ENCODE results near the gene CCM2L.
A peak's percentile ranks its signal among the peaks of the same experiment; 100 is the strongest.

CCM2L gene

GRCh38 chr20:32007787-32008616 lies 2.2 kb upstream of the CCM2L start:
- Histone ChIP-seq H3K4me3 (ENCODE audit: low read depth in 1 of 2, low read length in 2 of 2) (no peak overlapping the region), H3K79me2 (ENCODE audit: insufficient read depth, low read length) (no peaks in the 10 kb centered on the region), H2AFZ (ENCODE audit: low read depth, low read length) (no peak overlapping the region), H3K9ac (ENCODE audit: low read depth, low read length) (no peak overlapping the region), H3K4me2 (ENCODE audit: insufficient read depth, low read length) (no peak overlapping the region), H3K27me3 (ENCODE audit: insufficient read depth, low read length, poor library complexity) (peaks cover 4% of the 10 kb centered on the region), H3K27ac (ENCODE audit: low read length) (no peak overlapping the region), H4K20me1 (ENCODE audit: insufficient read depth, low read length) (peaks cover 2% of the 10 kb centered on the region; the same call in 1 of the 2 replicates), H3K9me3 (ENCODE audit: insufficient read depth, low read length, severe bottlenecking) (no peaks in the 10 kb centered on the region), H3K36me3 (ENCODE audit: insufficient read depth, low read length) (no peaks in the 10 kb centered on the region), H3K4me1 (ENCODE audit: insufficient read depth, low read length) (no peaks in the 10 kb centered on the region)
- TF ChIP-seq CTCF (IDR thresholded peaks at IDR 0.05; ENCODE audit: borderline replicate concordance, extremely low read depth, low read length, poor library complexity, severe bottlenecking) (no peak), EZH2 (IDR thresholded peaks at IDR 0.05; ENCODE audit: borderline replicate concordance, low read depth, low read length, severe bottlenecking) (no peak)
- DNase-seq (no peak), ATAC-seq (ENCODE audit: insufficient read depth, low read depth) (0 out of 3 replicates have a peak, but pooled peaks have one; percentile 39)

GRCh38 chr20:32009564-32009963 lies 674 bp upstream of the CCM2L start:
- no peak overlapping the region for H3K27ac ChIP-seq (ENCODE audit: low read length)
- H3K27me3 ChIP-seq (ENCODE audit: insufficient read depth, low read length, poor library complexity) = peaks cover 4% of the 10 kb centered on the region
- H2AFZ ChIP-seq (ENCODE audit: low read depth, low read length) = no peak overlapping the region
- H4K20me1 ChIP-seq (ENCODE audit: insufficient read depth, low read length) = peaks cover 2% of the 10 kb centered on the region; the same call in 1 of the 2 replicates
- H3K9me3 ChIP-seq (ENCODE audit: insufficient read depth, low read length, severe bottlenecking) = no peaks in the 10 kb centered on the region
- H3K4me1 ChIP-seq (ENCODE audit: insufficient read depth, low read length) = no peaks in the 10 kb centered on the region
- ATAC-seq (ENCODE audit: insufficient read depth, low read depth) (no peak), DNase-seq (no peak)
- TF ChIP-seq EZH2 (IDR thresholded peaks at IDR 0.05; ENCODE audit: borderline replicate concordance, low read depth, low read length, severe bottlenecking) = no peak
- TF ChIP-seq CTCF (IDR thresholded peaks at IDR 0.05; ENCODE audit: borderline replicate concordance, extremely low read depth, low read length, poor library complexity, severe bottlenecking) = no peak
- no peak overlapping the region for H3K4me2 ChIP-seq (ENCODE audit: insufficient read depth, low read length)
- H3K79me2 ChIP-seq (ENCODE audit: insufficient read depth, low read length) = no peaks in the 10 kb centered on the region
- H3K9ac ChIP-seq (ENCODE audit: low read depth, low read length) = no peak overlapping the region
- no peaks in the 10 kb centered on the region for H3K36me3 ChIP-seq (ENCODE audit: insufficient read depth, low read length)
- H3K4me3 ChIP-seq (ENCODE audit: low read depth in 1 of 2, low read length in 2 of 2) = no peak overlapping the region

- H3K9ac ChIP-seq (ENCODE audit: low read depth, low read length) = no peak overlapping the region
- no peaks in the 10 kb centered on the region for H3K4me1 ChIP-seq (ENCODE audit: insufficient read depth, low read length)
- no peak overlapping the region for H3K4me3 ChIP-seq (ENCODE audit: low read depth in 1 of 2, low read length in 2 of 2)
- no peak overlapping the region for H3K27ac ChIP-seq (ENCODE audit: low read length)
- peaks cover 4% of the 10 kb centered on the region for H3K27me3 ChIP-seq (ENCODE audit: insufficient read depth, low read length, poor library complexity)
- DNase-seq (no peak), ATAC-seq (ENCODE audit: insufficient read depth, low read depth) (no peak)
- TF ChIP-seq CTCF (IDR thresholded peaks at IDR 0.05; ENCODE audit: borderline replicate concordance, extremely low read depth, low read length, poor library complexity, severe bottlenecking) (no peak), EZH2 (IDR thresholded peaks at IDR 0.05; ENCODE audit: borderline replicate concordance, low read depth, low read length, severe bottlenecking) (no peak)
- no peaks in the 10 kb centered on the region for H3K79me2 ChIP-seq (ENCODE audit: insufficient read depth, low read length)
- H3K9me3 ChIP-seq (ENCODE audit: insufficient read depth, low read length, severe bottlenecking) = no peaks in the 10 kb centered on the region
- H4K20me1 ChIP-seq (ENCODE audit: insufficient read depth, low read length) = peaks cover 2% of the 10 kb centered on the region; the same call in 1 of the 2 replicates
- H2AFZ ChIP-seq (ENCODE audit: low read depth, low read length) = no peak overlapping the region
- H3K36me3 ChIP-seq (ENCODE audit: insufficient read depth, low read length) = no peaks in the 10 kb centered on the region
- no peak overlapping the region for H3K4me2 ChIP-seq (ENCODE audit: insufficient read depth, low read length)
These were observed 428 bp downstream of the CCM2L start for GRCh38 chr20:32010666-32011065.
